Measurements from ENCODE around the gene PABPN1.

DNA sequence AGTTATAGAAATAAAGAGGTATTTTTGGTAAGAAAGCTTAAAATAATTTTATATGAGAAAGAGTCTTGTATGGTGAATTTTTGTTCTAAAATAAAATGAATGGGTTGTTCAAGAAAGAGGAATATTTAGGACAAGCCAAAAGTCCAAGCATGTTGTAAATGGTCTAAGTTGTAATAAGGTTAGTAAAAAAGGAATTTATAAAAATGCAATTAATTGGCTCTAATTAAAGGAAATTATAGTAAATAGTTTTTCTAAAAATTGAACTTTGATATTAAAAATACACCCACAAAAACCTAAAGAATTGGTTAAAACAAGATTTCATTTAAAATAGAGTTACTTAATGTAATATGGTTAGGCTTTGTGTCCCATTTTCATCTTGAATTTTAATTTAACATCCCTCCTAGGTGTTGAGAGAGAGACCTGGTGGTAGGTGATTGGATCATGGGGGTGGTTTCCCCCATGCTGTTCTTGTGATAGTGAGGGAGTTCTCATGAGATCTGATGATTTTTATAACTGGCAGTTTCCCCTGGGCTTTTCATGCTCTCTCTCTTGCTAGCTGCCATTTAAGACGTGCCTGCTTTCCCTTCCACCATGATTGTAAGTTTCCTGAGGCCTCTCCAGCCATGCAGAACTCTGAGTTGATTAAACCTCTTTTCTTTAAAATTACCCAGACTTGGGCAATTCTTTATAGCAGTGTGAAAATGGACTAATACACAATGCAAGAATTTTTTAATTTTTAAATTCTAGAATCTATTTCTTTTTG is 18.4 kb downstream of the PABPN1 start:
- TF ChIP-seq, protein P1, sequence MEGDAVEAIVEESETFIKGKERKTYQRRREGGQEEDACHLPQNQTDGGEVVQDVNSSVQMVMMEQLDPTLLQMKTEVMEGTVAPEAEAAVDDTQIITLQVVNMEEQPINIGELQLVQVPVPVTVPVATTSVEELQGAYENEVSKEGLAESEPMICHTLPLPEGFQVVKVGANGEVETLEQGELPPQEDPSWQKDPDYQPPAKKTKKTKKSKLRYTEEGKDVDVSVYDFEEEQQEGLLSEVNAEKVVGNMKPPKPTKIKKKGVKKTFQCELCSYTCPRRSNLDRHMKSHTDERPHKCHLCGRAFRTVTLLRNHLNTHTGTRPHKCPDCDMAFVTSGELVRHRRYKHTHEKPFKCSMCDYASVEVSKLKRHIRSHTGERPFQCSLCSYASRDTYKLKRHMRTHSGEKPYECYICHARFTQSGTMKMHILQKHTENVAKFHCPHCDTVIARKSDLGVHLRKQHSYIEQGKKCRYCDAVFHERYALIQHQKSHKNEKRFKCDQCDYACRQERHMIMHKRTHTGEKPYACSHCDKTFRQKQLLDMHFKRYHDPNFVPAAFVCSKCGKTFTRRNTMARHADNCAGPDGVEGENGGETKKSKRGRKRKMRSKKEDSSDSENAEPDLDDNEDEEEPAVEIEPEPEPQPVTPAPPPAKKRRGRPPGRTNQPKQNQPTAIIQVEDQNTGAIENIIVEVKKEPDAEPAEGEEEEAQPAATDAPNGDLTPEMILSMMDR (IDR thresholded peaks at IDR 0.05): no peak
- no peak for TF ChIP-seq POLR2A (IDR thresholded peaks at IDR 0.05)

All from heart left ventricle (tissue), 13 donors.